Right renal cortex interstitium (tissue), 3 donors: ENCODE measurements around the gene GNAI2. TPM values are rescaled to one million over a fixed set of nuclear protein-coding genes. Genes with fewer than 3 reads are reported as not detected.
"Not testable (repeated sequence)": the region's sequence is repeated elsewhere in the genome, so short reads cannot be mapped to it uniquely, and the experiment has no call there.

ENCODE experiments used
- DNase-seq, 3 donors: peaks; one replicate each; pipeline ENCODE4 v3.0.0-alpha.2; 2013; ENCODE audit warnings: low read depth in 3 of 3, low spot score in 2 of 3
- polyA plus RNA-seq, 3 donors: library from polyadenylated mRNA; unstranded; fragments of 120-200 nt; gene quantifications; one replicate each; pipeline ENCODE4 v1.2.1, GENCODE V29; 2013; ENCODE audit not compliant: insufficient read length in 3 of 3

The GNAI2 gene
- polyA plus RNA-seq, 3 donors: 211 to 230 (median 220) TPM

- DNase-seq: peak in 1 of 3 donors; percentile 67
Observed at GRCh38 chr3:50272911-50273688, 37.1 kb downstream of the GNAI2 start.

- no peak for DNase-seq
Observed at GRCh38 chr3:50273689-50274065, 37.7 kb downstream of the GNAI2 start.

DNA sequence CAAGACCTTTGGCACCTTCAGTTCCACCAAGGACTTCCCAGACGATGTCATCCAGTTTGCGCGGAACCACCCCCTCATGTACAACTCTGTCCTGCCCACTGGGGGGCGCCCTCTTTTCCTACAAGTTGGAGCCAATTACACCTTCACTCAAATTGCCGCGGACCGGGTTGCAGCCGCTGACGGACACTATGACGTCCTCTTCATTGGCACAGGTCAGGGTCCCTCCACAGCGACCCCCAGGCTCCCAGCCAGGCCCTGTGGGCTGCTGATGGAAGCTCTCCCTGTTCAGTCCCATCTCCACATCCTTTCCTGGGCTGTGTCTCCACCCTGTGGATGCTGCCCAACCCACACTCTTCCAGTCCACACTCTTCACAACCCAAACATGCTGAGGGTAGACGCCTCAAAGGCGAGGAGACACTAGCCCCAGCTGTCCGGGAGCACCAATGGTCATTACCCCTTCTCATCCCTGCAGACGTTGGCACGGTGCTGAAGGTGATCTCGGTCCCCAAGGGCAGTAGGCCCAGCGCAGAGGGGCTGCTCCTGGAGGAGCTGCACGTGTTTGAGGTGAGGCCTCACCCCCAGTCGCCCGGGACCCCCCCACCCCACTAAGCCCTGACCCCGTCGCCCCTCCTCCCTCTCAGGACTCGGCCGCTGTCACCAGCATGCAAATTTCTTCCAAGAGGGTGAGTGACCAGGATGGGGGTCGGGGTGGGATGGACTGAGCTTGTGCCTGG, 38.5 kb downstream of the GNAI2 start:
- no peak for DNase-seq

DNA sequence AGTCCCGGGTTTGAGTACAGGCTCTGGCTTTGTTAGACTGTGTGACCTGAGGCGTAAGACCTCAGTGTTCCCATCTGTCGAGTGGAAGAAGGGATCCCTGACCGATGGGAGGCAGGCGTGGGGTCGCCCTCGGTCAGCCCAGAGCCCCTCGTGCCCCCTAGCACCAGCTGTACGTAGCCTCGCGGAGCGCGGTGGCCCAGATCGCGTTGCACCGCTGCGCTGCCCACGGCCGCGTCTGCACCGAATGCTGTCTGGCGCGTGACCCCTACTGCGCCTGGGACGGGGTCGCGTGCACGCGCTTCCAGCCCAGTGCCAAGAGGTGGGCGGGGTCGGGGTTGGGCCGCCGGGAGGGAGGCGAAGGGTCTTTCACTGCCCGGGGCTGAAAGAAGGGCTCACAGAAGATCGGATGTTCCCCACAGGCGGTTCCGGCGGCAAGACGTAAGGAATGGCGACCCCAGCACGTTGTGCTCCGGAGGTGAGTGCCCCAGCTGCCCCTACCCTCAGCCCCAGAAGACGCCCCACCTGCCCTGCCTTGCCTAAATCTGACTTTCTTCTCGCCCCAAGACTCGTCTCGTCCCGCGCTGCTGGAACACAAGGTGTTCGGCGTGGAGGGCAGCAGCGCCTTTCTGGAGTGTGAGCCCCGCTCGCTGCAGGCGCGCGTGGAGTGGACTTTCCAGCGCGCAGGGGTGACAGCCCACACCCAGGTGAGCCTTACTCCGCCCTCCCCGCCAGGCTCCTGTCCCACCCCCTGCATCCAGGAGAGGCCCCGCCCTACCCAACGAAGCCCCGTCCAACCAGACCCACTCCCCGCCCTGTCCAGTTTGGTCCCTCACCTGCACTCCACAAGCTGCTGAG, 39.4 kb downstream of the GNAI2 start:
- no peak for DNase-seq

GRCh38 chr3:50275996-50276761, 40.2 kb downstream of the GNAI2 start:
- DNase-seq: no peak

DNA sequence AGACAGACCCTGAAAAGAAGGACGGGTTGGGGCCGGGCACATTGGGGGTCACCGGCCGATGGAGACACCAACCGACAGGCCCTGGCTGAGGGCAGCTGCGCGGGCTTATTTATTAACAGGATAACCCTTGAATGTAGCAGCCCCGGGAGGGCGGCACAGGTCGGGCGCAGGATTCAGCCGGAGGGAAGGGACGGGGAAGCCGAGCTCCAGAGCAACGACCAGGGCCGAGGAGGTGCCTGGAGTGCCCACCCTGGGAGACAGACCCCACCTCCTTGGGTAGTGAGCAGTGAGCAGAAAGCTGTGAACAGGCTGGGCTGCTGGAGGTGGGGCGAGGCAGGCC, 40.7 kb downstream of the GNAI2 start:
- no peak for DNase-seq

DNA sequence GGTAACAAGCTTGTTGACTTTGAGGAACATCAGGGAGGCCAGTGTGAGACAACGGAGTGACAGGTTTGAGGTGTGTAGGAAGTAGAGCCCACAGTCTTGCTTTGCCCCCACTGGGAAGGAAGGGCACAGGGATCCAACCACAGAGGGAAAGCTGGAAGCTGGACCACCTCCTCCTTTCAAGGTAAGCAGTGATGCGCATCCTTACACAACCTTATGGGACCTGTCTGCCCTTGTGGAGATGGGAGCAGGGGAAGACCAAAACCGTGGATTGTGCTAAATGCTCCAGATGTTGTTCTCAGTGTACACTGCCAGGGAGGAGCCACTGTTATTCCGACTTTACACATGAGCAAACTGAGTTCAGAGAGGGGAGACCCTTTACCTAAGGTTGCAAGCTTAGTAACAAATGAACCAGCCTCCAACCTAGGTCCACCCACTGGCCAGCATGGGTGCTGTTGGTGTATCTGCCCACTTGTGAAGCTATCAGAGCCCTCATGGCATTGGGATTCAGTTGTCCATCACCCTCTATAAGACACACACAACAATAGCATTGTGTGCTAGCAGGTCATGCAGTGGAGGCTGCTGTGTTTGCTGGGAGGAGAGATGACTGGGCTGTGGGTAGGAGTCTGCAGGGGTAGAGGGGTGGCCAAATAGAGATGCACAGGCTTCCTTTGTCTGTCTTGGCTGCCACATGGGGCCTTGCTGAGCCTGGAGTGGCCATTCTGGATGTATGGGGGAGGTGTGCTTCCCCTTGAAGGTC, 42.3 kb downstream of the GNAI2 start:
- no peak for DNase-seq

GRCh38 chr3:50278880-50279224, 42.8 kb downstream of the GNAI2 start, which contains the start of gene LSMEM2:
Gene LSMEM2 (plus strand): TSS chr3:50279087. CDS start chr3:50279114, 27 bp downstream.
- DNase-seq: no peak

- no peak for DNase-seq
Observed at GRCh38 chr3:50279255-50280016, 43.4 kb downstream of the GNAI2 start.

GRCh38 chr3:50284121-50284520, 48.1 kb downstream of the GNAI2 start:
- DNase-seq: not testable (repeated sequence)

DNA sequence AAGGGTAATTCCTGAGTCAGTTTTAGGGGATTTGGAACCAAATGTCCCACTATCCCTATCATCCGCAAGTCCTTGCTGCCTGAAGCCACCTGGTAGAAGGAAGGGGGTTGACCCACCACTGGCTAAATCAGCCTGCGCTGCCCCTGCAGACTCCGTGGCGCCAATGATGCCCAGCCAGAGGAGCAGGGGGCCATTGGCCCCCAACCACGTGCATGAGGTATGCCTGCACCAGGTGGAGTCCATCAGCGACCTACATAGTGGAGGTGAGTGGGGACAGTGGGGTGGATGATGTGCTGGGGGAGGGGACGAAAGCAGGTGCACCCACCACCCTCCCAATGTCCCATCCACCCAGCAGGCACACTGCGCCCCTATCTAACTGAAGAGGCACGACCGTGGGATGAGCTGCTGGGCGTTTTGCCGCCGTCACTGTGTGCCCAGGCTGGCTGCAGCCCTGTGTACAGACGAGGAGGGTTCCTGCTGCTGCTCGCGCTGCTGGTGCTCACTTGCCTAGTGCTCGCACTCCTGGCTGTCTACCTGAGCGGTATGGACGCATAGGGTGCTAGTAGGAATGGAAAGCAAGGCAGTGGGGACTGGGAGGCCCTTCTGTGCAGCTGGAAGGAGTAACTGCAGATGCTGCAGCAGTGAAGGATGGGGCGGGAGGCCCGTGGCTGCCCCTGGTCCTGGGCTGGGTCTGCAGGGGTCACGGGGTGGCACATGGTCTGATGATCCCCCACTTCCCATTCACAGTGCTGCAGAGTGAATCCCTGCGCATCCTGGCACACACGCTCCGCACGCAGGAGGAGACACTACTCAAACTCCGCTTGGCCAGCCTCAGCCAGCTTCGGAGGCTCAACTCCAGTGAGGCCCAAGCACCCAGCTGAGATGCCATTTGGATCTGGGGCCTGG, 50.6 kb downstream of the GNAI2 start:
- DNase-seq: no peak

DNA sequence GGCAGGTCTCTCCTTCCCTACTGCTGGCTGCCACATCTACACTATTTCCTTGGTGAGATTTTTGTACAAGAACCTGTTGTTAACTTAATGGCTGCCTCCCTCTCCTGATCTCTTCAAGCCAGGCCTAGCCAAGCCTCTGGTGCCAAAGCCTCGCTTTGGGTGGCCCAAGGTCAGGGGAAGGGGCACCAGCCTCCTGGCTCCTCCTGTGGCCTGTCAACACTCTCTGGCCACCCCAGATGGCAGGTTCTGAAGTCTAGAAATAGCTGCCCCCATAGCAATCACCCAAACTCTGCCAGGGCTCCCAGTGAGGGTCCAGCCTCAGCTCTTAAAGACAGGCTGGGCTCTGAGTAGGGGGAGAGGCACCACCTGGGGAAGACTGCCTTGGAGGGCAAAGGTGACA, 51.3 kb downstream of the GNAI2 start:
- DNase-seq: no peak

- no peak for DNase-seq
Observed at GRCh38 chr3:50288387-50289007, 52.5 kb downstream of the GNAI2 start.

DNA sequence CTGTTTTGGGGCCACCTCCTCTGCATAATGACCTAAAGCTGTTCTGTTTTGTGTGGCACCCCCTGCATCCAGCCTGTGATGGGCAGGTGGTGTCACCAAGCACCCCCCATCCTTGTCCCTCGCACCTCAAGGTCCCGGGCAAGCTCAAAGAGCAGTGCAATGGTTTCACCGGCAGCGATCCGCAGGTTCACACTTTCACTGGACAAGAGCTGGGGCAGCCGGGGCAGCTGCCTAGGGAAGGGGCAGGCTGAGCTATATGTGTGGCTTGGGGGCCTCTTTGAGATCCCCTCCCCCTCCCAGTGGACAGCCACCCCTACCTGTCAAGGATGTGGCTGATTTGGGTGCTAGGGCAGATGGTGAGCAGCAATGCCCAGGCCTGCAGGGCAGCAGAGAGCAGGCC, 53.1 kb downstream of the GNAI2 start:
- no peak for DNase-seq

DNA sequence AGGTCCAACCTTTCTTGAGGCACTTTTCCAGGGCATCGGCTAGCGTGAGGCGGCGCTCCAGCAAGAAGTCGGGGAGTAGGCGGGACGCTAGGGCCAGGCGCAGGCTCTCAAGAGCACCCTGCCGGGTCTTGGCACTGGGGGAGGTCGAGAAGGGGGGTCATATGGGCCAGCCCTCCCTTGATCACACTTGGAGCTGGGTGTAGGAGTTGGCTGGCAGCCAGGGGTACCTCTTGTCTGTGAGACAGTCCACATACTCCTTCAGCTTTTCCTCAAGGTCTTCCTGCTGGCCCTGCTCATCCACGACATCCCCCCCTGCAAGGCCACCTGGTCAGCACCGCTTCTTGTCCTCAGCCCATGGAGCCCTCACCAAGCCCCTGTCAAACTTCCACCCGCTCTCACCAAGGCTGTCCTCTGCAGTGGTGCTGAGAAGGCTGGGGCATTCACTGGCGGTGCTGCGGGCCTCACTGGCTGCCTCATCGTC, 54.2 kb downstream of the GNAI2 start:
- no peak for DNase-seq

GRCh38 chr3:50292159-50293078, 56.4 kb downstream of the GNAI2 start, which contains the start of gene IFRD2:
Gene IFRD2 (minus strand): TSS chr3:50292429. CDS start chr3:50292274, 155 bp downstream.
- peak; percentile 86 to 94 (median 87) for DNase-seq
